Fibroblast of peridontal ligament (primary cell): ENCODE data around the gene KIR3DL3.
"Not testable (repeated sequence)": the region's sequence is repeated elsewhere in the genome, so short reads cannot be mapped to it uniquely, and the experiment has no call there.

Experiments used
- DNase-seq: peaks from one replicate; pipeline ENCODE4 v3.0.0-alpha.2; 2010; ENCODE audit errors: extremely low read depth

Gene KIR3DL3

GRCh38 chr19:54778896-54779295 lies 54.7 kb downstream of the KIR3DL3 start:
- not testable (repeated sequence) for DNase-seq

GRCh38 chr19:54782916-54783315 lies 58.7 kb downstream of the KIR3DL3 start:
- not testable (repeated sequence) for DNase-seq
